Activated CD8-positive, alpha-beta memory T cell treated with anti-CD3 and anti-CD28 coated beads for 1 hour (primary cell): ENCODE measurements around the gene TMEM8B.
"Not testable (repeated sequence)": the region's sequence is repeated elsewhere in the genome, so short reads cannot be mapped to it uniquely, and the experiment has no call there.

ENCODE experiments used
- DNase-seq, 2 donors: peaks; one replicate each; pipeline ENCODE4 v3.0.0-alpha.2; 2020; ENCODE audit warnings: low read depth in 1 of 2; ENCODE audit errors: extremely low read depth in 1 of 2

TMEM8B gene

DNA sequence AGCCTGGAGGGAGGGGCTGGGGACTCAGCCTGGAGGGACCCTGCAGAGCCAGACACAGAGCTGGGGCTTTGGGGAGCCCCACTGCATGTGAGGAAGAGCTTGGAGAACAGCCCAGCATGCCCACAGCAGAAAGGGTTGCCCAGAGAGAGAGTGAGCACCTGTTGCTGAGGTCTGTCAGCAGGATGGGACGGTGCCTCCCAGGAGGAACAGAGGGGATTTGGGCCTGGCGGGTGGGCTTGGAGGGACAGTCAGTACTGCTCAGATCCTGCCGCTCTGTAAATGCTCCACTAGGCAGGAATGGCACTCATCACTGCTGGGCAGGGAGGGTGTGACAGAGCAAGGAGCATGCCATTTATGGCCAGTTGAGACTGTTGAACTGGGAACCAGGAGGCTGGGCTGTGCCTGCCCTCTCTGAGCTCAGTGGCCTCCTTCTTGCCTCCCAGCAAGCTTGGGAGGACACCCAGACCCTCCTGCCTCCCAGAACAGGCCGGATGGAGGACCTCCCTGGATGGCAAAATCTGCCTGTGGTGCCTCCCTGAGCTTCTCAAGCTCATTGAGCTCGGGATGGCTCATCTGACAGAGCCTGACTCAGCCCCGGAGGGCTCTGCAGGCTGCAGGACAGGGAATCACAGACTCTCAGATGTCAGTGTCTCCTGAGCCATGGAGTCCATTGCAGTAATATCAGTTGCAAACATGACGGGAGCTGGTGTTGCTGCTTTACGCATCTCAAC lies 76.2 kb downstream of the TMEM8B start:
- DNase-seq = no peak

DNA sequence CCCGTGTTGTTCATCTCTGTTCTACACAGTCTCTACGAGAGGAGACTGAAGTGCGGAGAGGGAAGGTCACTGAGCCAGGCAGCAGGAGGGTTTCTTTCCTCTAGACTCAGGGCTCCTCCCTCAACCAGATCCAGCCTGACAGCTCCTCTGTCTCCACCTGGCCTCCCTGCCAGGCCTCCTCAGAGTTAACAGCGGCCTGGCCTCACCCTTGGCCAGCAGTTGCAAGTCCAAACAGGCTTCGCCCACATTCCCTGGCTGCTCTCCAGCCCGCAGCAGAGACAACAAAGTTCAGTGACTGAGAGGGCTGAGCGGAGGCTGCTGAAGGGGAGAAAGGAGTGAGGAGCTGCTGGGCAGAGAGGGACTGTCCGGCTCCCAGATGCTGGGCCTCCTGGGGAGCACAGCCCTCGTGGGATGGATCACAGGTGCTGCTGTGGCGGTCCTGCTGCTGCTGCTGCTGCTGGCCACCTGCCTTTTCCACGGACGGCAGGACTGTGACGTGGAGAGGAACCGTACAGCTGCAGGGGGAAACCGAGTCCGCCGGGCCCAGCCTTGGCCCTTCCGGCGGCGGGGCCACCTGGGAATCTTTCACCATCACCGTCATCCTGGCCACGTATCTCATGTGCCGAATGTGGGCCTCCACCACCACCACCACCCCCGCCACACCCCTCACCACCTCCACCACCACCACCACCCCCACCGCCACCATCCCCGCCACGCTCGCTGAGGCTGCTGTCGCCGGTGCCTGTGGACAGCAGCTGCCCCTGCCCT lies 77.1 kb downstream of the TMEM8B start, which contains the start of gene HRCT1:
Gene HRCT1, plus strand, starts transcription at position 291 of the 768 bp plus-strand sequence. Its CDS starts 86 bp downstream, at position 377.
- no peak for DNase-seq

DNA sequence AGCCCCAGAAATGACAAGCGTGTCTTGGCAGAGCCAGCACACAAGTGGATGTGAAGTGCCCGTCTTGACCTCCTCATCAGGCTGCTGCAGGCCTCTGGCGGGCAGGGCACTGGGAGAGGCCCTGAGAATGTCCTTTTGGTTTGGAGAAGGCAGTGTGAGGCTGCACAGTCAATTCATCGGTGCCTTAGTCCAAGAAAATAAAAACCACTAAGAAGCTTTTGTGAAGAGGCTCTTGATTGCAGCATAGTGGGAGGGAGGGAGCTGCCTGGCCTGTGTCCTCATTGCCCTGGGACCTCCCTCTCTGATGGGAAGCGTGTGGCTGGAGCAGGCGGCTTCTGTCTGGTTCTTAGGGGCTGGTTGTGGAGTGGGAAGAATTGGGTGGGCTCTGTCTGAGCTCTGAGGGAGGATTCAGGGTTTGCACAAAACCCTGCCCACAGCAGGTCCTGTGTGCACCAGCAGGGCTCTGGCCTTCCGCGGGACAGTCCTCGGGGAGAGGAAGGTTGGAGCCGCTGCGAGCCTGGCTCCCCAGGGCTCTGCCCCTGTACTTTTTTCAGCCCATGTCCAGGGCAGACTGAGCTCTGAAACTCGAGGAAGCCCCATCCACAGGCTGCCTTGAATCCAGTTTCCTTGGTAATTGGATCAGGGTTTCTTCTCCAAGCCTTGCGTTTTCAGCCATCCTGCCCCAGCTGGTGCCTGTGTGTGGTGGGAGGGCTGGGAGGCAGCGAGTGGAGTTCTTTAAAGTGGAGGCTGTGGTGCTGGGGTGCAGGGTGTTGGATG lies 78.1 kb downstream of the TMEM8B start:
- no peak for DNase-seq

DNA sequence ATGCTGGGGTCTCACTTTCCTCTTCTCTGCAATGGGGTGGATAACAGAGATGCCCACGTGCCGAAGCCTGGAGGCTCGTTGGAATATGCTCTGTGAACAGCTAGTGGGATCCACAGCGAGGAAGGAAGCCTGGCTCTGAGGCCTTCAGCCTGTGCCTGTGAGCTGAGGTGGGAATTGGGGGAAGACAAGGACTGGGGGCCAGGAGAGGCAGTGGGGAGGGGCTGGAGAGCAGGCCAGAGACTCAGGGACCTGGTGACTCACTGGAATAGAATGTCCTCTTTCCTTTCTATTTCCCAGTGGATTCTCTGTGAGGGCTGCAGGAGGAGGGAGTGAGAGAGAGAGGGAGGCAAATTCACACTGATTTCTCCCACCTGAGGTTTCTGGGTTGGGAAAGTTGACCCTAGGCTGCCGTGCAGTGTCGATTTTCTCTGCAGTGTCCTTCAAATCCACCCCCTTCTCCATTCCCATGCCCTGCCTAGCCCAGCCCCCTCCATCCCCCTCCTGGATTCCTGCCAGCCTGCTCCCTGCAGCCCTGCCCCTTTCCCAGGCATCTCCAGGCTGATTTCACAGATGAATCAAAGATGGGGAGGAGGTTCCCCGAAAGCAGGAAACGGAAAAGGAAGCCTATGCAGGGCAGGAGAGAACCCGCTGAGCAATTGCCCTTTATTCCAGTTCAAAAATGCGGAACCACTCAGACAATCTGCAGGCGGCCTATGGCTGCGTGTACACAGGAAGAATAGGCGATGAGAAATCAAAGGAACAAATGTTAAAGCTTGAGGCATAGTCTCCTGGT lies 78.9 kb downstream of the TMEM8B start:
- no peak for DNase-seq

DNA sequence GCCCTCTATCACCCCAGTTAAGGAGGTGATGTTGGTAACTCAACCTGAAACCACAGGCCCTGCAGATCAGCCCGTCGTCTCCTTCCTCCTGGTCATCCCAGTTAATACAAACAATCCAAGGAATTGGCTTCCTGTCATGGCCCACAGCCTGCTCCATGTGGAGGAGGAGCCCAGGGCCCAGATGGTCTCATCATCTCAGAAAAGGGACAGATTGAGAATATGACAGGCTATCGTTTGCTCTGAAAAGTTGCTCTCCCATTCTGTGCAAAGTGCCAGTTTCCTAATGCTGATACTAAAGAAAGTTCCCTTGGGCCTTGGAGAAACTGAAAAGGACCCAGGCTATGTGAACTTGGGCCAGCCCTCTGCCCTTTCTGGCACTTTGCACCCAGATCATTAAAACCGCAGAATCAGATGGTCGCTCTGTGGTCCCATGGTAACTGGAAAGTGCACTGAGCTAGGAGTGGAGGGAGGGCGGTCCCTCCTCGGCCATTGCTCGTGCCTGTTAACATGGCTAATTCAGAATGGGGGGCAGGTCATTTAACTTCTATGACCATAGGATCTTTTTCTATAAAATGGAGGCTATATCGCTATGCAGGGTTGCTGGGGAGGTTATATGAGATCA lies 79.6 kb downstream of the TMEM8B start:
- no peak for DNase-seq

DNA sequence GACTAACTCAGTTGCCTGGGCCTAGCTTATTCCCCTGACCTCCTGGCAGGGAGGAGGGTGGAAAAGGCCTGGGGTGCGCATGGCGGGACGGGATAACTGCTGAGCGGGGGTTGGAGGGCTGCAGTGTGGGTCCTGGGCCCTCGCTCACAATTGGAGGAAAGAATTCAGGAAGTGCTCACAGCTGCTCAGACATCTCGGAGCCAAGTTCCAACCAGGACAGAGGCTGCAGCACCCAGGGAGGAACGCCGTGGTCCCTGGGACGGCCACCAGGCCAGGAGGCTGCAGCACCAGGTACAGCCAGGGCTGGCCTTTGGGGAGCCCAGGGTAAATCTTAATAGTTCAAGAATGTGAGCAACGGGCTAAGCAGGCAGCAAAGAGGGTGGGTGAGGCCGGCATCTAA lies 80.2 kb downstream of the TMEM8B start, which contains the start of gene SPAAR:
Gene SPAAR, plus strand, starts transcription at position 217 of the 400 bp plus-strand sequence. CDS start 974 bp downstream, outside the sequence.
- DNase-seq = no peak

DNA sequence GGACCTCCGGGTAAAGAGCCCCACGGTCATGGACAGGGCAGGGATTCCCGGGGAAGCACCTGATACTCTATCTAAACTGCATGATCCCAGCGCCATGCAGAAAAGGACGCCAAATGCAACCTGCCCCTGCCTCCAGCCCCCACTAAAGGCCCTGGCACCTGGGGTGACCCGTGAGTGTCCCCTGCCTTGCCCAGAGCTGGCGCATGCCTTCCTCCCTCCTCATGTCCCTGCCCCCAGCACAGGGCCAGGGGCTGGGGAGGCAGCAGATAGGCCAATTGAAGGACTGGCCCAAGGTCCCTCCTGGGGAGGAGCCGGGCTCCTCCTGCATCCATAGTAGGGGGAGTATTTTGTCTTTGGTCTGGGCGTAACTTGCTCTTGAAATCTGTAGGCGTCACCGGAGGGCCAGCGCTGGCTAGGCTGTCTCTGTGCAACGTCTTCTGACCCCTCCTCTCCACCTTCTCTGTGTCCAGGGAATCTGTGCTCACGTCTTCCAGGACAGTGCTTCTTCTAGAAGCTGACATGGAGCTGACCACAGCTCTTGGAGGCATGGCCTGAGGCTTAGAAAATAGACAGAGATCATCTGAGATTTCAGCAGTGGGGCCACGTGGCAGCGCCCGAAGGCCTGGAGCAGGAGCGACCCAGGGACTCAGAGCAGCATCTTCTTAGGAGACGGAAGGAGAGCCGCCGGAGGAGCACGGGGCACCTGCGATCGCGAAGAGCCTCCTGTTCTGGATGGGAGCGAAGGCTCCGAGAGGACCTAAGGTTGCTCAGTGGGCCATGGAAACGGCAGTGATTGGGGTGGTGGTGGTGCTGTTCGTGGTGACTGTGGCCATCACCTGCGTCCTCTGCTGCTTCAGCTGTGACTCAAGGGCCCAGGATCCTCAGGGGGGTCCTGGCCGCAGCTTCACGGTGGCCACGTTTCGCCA lies 80.9 kb downstream of the TMEM8B start:
- no peak for DNase-seq

DNA sequence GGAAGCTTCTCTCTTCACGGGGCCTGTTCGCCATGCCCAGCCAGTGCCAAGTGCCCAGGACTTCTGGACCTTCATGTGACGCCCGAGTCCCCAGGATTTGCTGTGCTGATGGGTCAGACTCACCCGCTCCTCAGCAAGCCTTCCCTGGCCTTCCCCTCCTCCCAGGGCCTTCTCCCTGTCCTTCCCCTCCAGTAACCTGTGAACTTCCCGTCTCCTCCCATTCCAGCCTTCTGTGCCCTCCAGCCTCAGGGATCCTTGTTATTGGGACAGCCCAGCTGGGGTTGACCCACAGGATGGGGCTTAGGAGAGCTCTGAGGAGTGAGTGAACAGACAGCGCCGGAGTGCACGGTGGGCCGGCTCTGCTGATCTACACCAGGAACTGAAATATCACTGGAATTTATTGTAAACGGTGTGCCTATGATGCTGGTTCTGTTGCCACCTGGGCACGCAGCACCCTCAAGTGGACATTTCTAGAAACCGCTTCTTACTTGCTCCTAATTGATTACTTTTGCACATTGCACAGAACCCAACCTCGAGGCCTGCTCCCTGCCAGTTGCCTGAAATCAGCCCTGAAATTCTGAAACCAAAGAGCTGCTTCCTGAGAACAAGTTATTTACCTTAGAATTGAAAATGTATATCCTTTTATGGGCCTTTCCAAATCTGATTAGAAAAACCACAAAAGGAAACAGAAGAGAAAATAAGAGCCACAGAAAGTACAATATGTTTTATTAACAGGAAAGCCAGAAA lies 81.8 kb downstream of the TMEM8B start:
- DNase-seq = peak in 1 of 2 donors; percentile 8

DNA sequence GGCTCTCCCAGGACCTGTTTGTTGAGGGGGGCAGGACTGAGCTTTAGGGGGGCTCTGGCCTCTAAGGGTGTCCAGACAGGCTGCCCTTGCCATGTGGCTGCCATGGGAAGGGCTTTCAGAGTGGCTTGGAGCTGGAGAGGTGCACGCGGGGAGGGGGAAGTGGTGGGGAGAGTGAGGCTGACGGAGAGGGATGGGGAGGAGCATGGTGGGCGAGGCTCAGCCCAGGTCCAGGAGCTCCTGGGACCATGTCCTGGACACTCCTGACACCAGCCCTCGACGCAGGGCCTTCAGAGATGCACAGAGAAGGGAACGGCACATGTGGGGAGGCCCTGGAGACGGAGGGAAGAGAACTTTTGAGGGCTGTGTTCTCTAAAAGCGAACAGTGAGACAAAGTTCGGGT lies 82.7 kb downstream of the TMEM8B start:
- DNase-seq = no peak

DNA sequence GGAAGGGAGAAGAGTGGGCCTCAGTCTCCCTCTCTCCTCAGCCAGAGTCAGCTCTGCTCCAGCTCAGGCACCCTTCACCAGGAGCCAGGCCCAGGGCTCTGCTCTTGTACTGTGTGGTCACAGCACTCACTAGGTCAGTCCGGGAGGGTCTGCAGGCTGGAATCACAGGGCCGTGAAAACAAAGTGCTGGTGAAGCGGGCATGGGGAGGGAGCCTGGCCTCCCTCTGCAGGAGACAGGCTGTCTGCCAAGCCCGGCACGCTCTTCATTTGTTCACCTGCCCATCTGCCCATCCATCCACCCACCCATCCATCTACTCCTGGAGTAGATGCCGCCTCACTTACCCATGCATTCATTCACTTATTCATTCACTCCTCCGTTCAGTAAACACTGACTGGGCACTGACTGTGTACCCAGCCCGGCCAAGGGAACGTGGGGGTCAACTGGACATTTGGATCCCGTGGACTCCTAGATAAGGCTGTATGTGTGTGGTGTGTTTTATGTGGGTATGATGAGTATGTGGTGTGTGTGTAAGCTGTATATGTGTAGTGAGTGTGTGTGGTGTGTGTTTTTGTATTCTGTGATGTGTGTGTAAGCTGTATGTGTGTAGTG lies 83.9 kb downstream of the TMEM8B start:
- DNase-seq = no peak

DNA sequence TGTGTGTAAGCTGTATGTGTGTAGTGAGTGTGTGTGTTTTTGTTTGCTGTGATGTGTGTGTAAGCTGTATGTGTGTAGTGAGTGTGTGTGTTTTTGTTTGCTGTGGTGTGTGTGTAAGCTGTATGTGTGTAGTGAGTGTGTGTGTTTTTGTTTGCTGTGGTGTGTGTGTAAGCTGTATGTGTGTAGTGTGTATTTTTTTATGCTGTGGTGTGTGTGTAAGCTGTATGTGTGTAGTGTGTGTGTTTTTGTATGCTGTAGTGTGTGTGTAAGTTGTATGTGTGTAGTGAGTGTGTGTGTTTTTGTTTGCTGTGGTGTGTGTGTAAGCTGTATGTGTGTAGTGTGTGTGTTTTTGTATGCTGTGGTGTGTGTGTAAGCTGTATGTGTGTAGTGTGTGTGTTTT lies 84.4 kb downstream of the TMEM8B start:
- not testable (repeated sequence) for DNase-seq

DNA sequence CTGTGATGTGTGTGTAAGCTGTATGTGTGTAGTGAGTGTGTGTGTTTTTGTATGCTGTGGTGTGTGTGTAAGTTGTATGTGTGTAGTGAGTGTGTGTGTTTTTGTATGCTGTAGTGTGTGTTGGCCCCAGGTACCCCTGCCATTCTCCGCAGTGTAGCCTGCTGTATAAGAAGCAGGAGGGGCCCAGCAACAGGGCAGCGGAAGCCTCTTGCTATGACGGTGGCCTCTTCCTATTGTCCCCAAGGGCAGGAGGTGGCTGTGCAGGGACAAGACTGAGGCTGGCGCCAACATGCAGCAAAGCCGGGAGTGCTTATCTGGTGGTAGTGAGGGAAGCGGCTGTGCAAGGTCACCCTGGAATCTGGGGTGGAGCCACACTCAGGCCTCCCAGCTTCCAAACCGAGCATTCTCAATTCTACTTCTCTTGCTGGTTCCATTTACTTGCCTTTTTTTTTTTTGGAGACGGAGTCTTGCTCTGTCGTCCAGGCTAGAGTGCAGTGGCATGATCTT lies 85.3 kb downstream of the TMEM8B start:
- no peak for DNase-seq
